Adrenal gland (tissue), 5 donors: ENCODE measurements around the gene AGBL5.

Experiments used
- CTCF ChIP-seq, 6 experiments: fragments of 450-650 bp in 4 of 6; fragments of 200-600 bp in 2 of 6; sonication (generic) in 1 of 6; IDR thresholded peaks; 1 replicate in 5 of 6; 2 replicates in 1 of 6; pipeline versions ENCODE4 v1.5.1 to v1.8.0; 2016 to 2021; ENCODE audit warnings: antibody characterized with exemption in 6 of 6, mild to moderate bottlenecking in 2 of 6, moderate library complexity in 1 of 6
- POLR2A ChIP-seq, 2 donors: fragments of 450-650 bp; IDR thresholded peaks; one replicate each; pipeline ENCODE4 v1.6.1; 2017; ENCODE audit warnings: antibody characterized with exemption in 2 of 2, mild to moderate bottlenecking in 2 of 2, moderate library complexity in 1 of 2
- donor health status: DM: no; HTN: no; CAD: no.

DNA sequence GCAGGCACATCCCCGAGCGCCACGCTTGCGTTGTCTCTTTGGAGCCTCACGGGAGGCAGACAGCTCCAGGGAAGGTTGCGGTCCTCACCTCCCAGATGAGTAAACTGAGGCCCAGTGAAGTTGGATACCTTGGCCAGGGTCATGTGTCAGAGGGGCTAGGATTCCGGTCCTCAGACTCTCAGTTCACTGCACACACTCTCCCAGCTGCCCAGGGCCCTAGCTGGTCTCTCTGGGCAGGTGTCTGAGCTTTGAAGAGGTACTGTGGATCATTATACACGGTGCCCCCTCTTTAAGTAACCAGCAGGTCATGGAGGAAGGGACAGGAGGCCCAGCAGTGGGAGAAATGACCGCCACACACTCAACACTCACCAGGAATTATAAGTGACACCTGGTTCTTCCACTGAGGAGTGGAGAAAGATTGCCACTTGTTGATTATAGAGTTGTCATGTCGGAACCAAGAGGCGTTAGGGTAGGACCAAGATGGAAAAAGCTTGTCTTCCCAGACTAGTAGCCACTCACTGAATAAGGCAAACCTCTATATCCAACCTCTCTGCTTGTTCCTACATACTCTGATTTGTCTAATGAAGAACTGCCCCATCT is 18.1 kb upstream of the AGBL5 start:
- TF ChIP-seq CTCF (IDR thresholded peaks at IDR 0.05) (no peak), POLR2A (IDR thresholded peaks at IDR 0.05) (no peak)
